ENCODE measurements around the gene JAZF1.
"Not testable (repeated sequence)": the region's sequence is repeated elsewhere in the genome, so short reads cannot be mapped to it uniquely, and the experiment has no call there.

The JAZF1 gene

DNA sequence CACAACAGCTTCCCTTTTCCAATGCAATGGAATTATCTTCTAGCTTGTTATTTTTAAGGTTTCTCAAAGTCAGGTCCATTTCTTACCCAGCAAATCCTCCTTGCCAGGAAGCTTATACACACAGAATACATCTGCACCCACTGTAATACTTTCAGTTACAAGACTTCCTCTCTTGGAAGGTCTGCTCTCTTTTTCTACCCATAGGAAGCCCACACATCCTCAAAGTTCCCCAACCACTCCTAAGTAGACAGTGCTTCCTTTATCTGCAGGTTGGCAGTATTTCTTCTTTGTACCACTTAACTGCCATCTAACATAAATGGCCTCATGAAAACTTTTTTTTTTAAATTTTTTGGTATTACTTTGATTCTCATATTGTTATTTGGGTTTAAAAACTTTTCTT is 285.0 kb downstream of the JAZF1 start:
- Histone ChIP-seq H3K9me3 (ENCODE audit: control insufficient read depth in 1 of 2, low read length in 2 of 2) (no peaks in the 10 kb centered on the region), H3K27ac (ENCODE audit: low read length) (no peak overlapping the region), H3K4me1 (ENCODE audit: control insufficient read depth in 1 of 2, insufficient read depth in 2 of 2, low read length in 2 of 2) (peaks cover 0 to 6% of the 10 kb centered on the region in 2 donors), H3K36me3 (ENCODE audit: control insufficient read depth in 1 of 2, insufficient read depth in 2 of 2, low read length in 2 of 2) (peaks cover 0 to 9% of the 10 kb centered on the region in 2 donors), H3K4me3 (ENCODE audit: low read depth in 1 of 2, low read length in 2 of 2) (no peak overlapping the region), H3K27me3 (ENCODE audit: low read depth, low read length) (no peaks in the 10 kb centered on the region)

GRCh38 chr7:27890205-27890849 is 290.3 kb downstream of the JAZF1 start:
- Histone ChIP-seq H3K36me3 (ENCODE audit: control insufficient read depth in 1 of 2, insufficient read depth in 2 of 2, low read length in 2 of 2) (peaks cover 0 to 9% of the 10 kb centered on the region in 2 donors), H3K4me3 (ENCODE audit: low read depth in 1 of 2, low read length in 2 of 2) (no peak overlapping the region), H3K27me3 (ENCODE audit: low read depth, low read length) (no peaks in the 10 kb centered on the region), H3K9me3 (ENCODE audit: control insufficient read depth in 1 of 2, low read length in 2 of 2) (peaks cover 0 to 3% of the 10 kb centered on the region in 2 donors), H3K27ac (ENCODE audit: low read length) (no peak overlapping the region), H3K4me1 (ENCODE audit: control insufficient read depth in 1 of 2, insufficient read depth in 2 of 2, low read length in 2 of 2) (no peaks in the 10 kb centered on the region)

GRCh38 chr7:27889800-27890199 is 290.8 kb downstream of the JAZF1 start:
- H3K27ac ChIP-seq (ENCODE audit: low read length) = no peak overlapping the region
- peaks cover 0 to 3% of the 10 kb centered on the region in 2 donors for H3K9me3 ChIP-seq (ENCODE audit: control insufficient read depth in 1 of 2, low read length in 2 of 2)
- H3K4me1 ChIP-seq (ENCODE audit: control insufficient read depth in 1 of 2, insufficient read depth in 2 of 2, low read length in 2 of 2) = no peaks in the 10 kb centered on the region
- no peak overlapping the region for H3K4me3 ChIP-seq (ENCODE audit: low read depth in 1 of 2, low read length in 2 of 2)
- H3K36me3 ChIP-seq (ENCODE audit: control insufficient read depth in 1 of 2, insufficient read depth in 2 of 2, low read length in 2 of 2) = peaks cover 0 to 9% of the 10 kb centered on the region in 2 donors
- no peaks in the 10 kb centered on the region for H3K27me3 ChIP-seq (ENCODE audit: low read depth, low read length)

DNA sequence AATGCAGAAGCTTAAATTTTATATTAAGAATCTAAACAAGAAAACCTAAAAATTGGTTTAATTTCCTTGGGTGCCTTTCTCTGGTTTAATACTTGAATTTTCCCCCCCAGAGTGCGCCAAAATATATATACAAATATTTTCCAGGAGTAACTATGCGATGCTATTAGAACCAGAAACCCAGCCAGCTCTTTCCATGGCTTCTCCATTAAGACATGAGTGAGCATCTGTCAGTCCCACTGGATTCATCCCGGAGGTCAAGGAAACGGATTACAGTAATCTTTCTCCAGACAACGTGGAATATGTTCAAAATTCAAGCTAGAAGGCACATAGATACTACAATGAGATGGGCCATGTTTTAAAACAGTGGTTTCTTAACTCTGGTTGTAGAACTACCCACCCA is 291.9 kb downstream of the JAZF1 start:
- Histone ChIP-seq H3K9me3 (ENCODE audit: control insufficient read depth in 1 of 2, low read length in 2 of 2) (peaks cover 0 to 3% of the 10 kb centered on the region in 2 donors), H3K27me3 (ENCODE audit: low read depth, low read length) (no peaks in the 10 kb centered on the region), H3K36me3 (ENCODE audit: control insufficient read depth in 1 of 2, insufficient read depth in 2 of 2, low read length in 2 of 2) (peaks cover 0 to 3% of the 10 kb centered on the region in 2 donors), H3K4me3 (ENCODE audit: low read depth in 1 of 2, low read length in 2 of 2) (no peak overlapping the region), H3K4me1 (ENCODE audit: control insufficient read depth in 1 of 2, insufficient read depth in 2 of 2, low read length in 2 of 2) (no peaks in the 10 kb centered on the region), H3K27ac (ENCODE audit: low read length) (no peak overlapping the region)

DNA sequence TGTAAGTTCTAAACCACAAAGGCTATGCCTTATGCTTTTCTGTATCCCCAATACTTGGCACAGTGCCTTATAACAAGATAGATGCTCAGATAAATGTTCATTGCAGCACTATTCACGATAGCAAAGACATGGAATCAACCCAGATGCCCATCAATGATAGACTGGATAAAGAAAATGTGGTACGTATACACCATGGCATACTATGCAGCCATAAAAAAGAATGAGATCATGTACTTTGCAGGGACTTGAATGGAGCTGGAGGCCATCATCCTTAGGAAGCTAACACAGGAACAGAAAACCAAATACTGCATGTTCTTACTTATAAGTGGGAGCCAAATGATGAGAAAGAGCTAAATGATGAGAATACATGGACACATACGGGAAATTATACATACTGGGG is 293.9 kb downstream of the JAZF1 start:
- H3K4me1 ChIP-seq (ENCODE audit: control insufficient read depth in 1 of 2, insufficient read depth in 2 of 2, low read length in 2 of 2); H3K27ac ChIP-seq (ENCODE audit: low read length); H3K27me3 ChIP-seq (ENCODE audit: low read depth, low read length); H3K36me3 ChIP-seq (ENCODE audit: control insufficient read depth in 1 of 2, insufficient read depth in 2 of 2, low read length in 2 of 2); H3K4me3 ChIP-seq (ENCODE audit: low read depth in 1 of 2, low read length in 2 of 2); H3K9me3 ChIP-seq (ENCODE audit: control insufficient read depth in 1 of 2, low read length in 2 of 2): not testable (repeated sequence)

DNA sequence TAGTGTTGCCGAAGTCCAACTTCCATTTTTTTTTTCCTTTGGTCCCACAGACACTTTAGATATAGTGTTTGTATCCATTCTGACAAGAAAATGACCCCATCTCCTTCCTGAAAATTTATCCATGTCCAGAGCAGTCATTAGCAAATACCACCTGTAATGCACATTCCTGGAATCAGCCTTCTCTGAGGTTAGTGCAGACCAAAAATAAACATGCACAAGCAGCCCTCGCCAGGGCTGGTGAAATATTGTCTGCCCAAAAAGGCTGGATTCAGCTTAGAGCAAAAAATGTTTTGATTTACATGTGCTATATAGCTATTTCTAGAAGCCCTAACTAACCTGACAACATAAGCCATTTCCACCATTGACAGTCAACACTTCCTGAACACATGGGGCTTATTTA is 294.9 kb downstream of the JAZF1 start:
- Histone ChIP-seq H3K9me3 (ENCODE audit: control insufficient read depth in 1 of 2, low read length in 2 of 2) (peaks cover 0 to 3% of the 10 kb centered on the region in 2 donors), H3K27me3 (ENCODE audit: low read depth, low read length) (no peaks in the 10 kb centered on the region), H3K27ac (ENCODE audit: low read length) (no peak overlapping the region), H3K36me3 (ENCODE audit: control insufficient read depth in 1 of 2, insufficient read depth in 2 of 2, low read length in 2 of 2) (no peaks in the 10 kb centered on the region), H3K4me3 (ENCODE audit: low read depth in 1 of 2, low read length in 2 of 2) (no peak overlapping the region), H3K4me1 (ENCODE audit: control insufficient read depth in 1 of 2, insufficient read depth in 2 of 2, low read length in 2 of 2) (no peaks in the 10 kb centered on the region)

GRCh38 chr7:27883696-27884095 is 296.9 kb downstream of the JAZF1 start:
- Histone ChIP-seq H3K27ac (ENCODE audit: low read length) (no peak overlapping the region), H3K27me3 (ENCODE audit: low read depth, low read length) (no peaks in the 10 kb centered on the region), H3K4me3 (ENCODE audit: low read depth in 1 of 2, low read length in 2 of 2) (no peak overlapping the region), H3K9me3 (ENCODE audit: control insufficient read depth in 1 of 2, low read length in 2 of 2) (no peaks in the 10 kb centered on the region), H3K36me3 (ENCODE audit: control insufficient read depth in 1 of 2, insufficient read depth in 2 of 2, low read length in 2 of 2) (no peaks in the 10 kb centered on the region), H3K4me1 (ENCODE audit: control insufficient read depth in 1 of 2, insufficient read depth in 2 of 2, low read length in 2 of 2) (no peaks in the 10 kb centered on the region)

DNA sequence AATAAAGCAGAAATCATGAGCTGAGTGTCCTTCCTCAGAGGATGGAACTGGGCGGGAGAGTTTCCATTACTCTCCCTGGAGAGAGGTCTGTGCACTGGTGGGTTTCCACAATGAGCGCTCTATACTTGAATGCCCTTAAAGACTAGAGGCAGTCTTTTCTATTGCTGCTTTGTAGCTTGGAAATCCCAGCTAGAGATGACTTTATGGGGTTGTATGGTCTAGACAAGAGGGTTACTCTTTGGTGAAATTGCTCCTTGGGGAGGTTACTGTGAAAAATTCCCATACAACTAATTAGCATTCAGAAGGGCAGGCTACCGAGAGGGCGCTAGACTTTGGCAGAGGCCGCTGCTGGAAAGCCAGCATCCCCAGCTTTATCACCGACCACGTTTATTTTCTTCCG is 303.8 kb downstream of the JAZF1 start:
- Histone ChIP-seq H3K27me3 (ENCODE audit: low read depth, low read length) (no peaks in the 10 kb centered on the region), H3K27ac (ENCODE audit: low read length) (no peak overlapping the region), H3K4me3 (ENCODE audit: low read depth in 1 of 2, low read length in 2 of 2) (no peak overlapping the region), H3K36me3 (ENCODE audit: control insufficient read depth in 1 of 2, insufficient read depth in 2 of 2, low read length in 2 of 2) (no peaks in the 10 kb centered on the region), H3K4me1 (ENCODE audit: control insufficient read depth in 1 of 2, insufficient read depth in 2 of 2, low read length in 2 of 2) (no peaks in the 10 kb centered on the region), H3K9me3 (ENCODE audit: control insufficient read depth in 1 of 2, low read length in 2 of 2) (no peaks in the 10 kb centered on the region)

DNA sequence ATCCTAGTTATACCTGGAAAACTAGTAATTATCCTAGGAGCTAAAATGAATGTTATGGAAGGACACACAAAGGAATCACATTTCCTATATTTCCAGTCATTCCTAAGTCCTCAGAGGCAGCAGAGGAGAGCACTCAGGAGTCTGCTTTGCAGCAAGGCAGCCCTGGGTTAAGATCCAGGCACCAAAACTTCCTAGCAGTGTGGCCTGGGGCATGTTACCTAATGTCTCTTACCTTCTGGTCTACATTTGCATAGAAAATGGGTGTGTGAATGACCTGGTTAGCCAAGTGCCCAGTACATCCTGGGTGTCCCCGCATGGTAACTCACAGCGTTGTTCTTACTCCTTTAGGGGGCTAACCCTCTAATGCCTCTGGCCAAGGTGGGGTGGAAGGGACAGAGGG is 304.8 kb downstream of the JAZF1 start:
- Histone ChIP-seq H3K4me3 (ENCODE audit: low read depth in 1 of 2, low read length in 2 of 2) (no peak overlapping the region), H3K27me3 (ENCODE audit: low read depth, low read length) (no peaks in the 10 kb centered on the region), H3K27ac (ENCODE audit: low read length) (no peak overlapping the region), H3K36me3 (ENCODE audit: control insufficient read depth in 1 of 2, insufficient read depth in 2 of 2, low read length in 2 of 2) (no peaks in the 10 kb centered on the region), H3K9me3 (ENCODE audit: control insufficient read depth in 1 of 2, low read length in 2 of 2) (no peaks in the 10 kb centered on the region), H3K4me1 (ENCODE audit: control insufficient read depth in 1 of 2, insufficient read depth in 2 of 2, low read length in 2 of 2) (no peaks in the 10 kb centered on the region)

DNA sequence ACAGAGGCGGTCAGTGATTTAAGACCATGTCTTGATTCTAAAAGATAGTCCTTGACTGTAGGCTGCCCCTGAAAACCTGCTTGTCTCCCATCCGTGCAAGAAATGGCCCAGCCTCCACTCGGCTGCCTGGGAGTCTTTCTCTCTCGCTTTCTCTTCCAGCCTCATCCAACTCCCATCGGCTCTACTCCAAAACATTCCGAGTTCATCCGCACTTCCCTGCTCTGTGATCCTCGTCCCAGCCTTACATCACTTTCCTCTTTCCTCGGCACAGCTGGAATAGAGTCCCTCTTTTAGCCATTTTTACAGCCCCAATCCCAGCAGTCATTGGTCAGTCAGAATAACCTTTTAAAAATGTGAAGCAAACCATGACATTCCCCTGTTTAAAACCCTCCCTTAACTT is 305.5 kb downstream of the JAZF1 start:
- H3K4me1 ChIP-seq (ENCODE audit: control insufficient read depth in 1 of 2, insufficient read depth in 2 of 2, low read length in 2 of 2) = no peaks in the 10 kb centered on the region
- H3K27ac ChIP-seq (ENCODE audit: low read length) = no peak overlapping the region
- H3K36me3 ChIP-seq (ENCODE audit: control insufficient read depth in 1 of 2, insufficient read depth in 2 of 2, low read length in 2 of 2) = no peaks in the 10 kb centered on the region
- no peaks in the 10 kb centered on the region for H3K9me3 ChIP-seq (ENCODE audit: control insufficient read depth in 1 of 2, low read length in 2 of 2)
- H3K4me3 ChIP-seq (ENCODE audit: low read depth in 1 of 2, low read length in 2 of 2) = no peak overlapping the region
- H3K27me3 ChIP-seq (ENCODE audit: low read depth, low read length) = no peaks in the 10 kb centered on the region

DNA sequence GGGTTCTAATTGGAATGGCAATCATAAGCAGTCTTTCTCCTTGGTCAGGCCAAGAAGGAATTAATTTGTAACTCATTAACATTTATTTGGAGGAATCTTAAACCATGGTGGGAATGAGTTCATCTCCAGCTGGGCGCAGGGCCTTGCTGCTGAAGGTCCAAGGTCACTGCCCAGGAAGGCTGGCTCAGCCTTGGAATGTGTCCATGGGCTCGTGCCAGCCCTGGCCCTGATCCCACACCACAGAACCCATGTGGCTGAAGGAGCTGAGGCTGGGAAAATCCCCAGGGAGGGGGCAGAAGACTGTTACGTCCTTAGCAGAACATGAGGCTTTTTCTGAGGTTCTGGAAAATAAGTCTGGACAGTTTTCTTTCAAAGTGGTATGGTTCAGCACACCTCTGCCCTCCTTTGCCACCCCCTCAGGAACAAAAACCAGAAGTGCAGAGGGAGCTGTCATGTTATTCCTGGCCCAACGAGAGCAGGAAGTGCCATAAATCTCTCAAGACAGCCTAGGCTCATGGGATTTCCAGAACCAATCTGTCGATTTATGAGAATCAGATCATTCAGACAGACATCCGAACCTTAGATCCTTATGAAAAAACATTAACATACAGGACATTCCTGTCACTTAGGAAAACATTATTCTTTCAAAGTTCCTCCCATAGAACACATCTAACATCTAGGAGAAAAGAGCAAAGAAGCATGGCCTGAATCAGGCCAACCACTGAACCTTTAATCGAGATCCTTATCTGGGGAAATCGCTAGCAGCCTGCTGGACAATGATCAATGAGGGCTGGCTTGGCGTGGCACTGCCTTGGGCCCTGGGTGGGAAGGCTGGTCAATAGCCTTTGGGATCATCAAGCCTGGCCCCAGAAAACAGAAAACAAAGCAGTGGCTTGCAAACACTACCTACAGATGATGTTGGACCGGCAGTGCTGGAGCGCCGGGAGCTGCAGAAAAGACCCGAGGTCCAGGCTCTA is 306.3 kb downstream of the JAZF1 start:
- Histone ChIP-seq H3K27ac (ENCODE audit: low read length) (no peak overlapping the region), H3K36me3 (ENCODE audit: control insufficient read depth in 1 of 2, insufficient read depth in 2 of 2, low read length in 2 of 2) (no peaks in the 10 kb centered on the region), H3K9me3 (ENCODE audit: control insufficient read depth in 1 of 2, low read length in 2 of 2) (no peaks in the 10 kb centered on the region), H3K27me3 (ENCODE audit: low read depth, low read length) (no peaks in the 10 kb centered on the region), H3K4me1 (ENCODE audit: control insufficient read depth in 1 of 2, insufficient read depth in 2 of 2, low read length in 2 of 2) (no peaks in the 10 kb centered on the region), H3K4me3 (ENCODE audit: low read depth in 1 of 2, low read length in 2 of 2) (no peak overlapping the region)
